Uterus (tissue), 4 donors: Measurements from ENCODE around the gene ZNF148. TPM values are rescaled to one million over a fixed set of nuclear protein-coding genes. Genes with fewer than 3 reads are reported as not detected.

Experiments
- DNase-seq, 2 donors: peaks; one replicate each; pipeline ENCODE4 v3.0.0-alpha.2; 2019 to 2020
- H3K27ac ChIP-seq, 2 donors: fragments of 200-600 bp; sonication (generic); 1 replicate in 1 of 2; 2 replicates in 1 of 2; pipeline ENCODE4 v1.5.1; 2016 to 2018
- H3K27me3 ChIP-seq, 2 donors: fragments of 200-600 bp; sonication (generic); one replicate each; pipeline ENCODE4 v1.5.1; 2018 to 2019; ENCODE audit warnings: control low read depth in 1 of 2
- H3K36me3 ChIP-seq, 2 donors: fragments of 200-600 bp; sonication (generic); one replicate each; pipeline ENCODE4 v1.5.1; 2019; ENCODE audit warnings: control low read depth in 1 of 2
- H3K4me1 ChIP-seq, 2 donors: fragments of 200-600 bp; sonication (generic); one replicate each; pipeline ENCODE4 v1.5.1; 2018 to 2019; ENCODE audit warnings: control low read depth in 1 of 2
- H3K4me3 ChIP-seq, 2 donors: fragments of 200-600 bp; sonication (generic); 1 replicate in 1 of 2; 2 replicates in 1 of 2; pipeline ENCODE4 v1.5.1; 2018 to 2019; ENCODE audit warnings: mild to moderate bottlenecking in 1 of 2
- H3K9me3 ChIP-seq, 2 donors: fragments of 200-600 bp; sonication (generic); one replicate each; pipeline ENCODE4 v1.5.1; 2019; ENCODE audit warnings: control low read depth in 1 of 2
- POLR2A ChIP-seq, 2 donors: fragments of 450-650 bp; IDR thresholded peaks; one replicate each; pipeline ENCODE4 v1.6.1; 2016; ENCODE audit warnings: antibody characterized with exemption in 2 of 2, mild to moderate bottlenecking in 1 of 2, moderate library complexity in 1 of 2
- intact Hi-C: fragments of 100-400 bp; cut with DNase I; formaldehyde crosslinking; loops from one replicate; pipeline ENCODE4 v1.15.1; 2023; ENCODE audit warnings: low total_unique reads
- total RNA-seq, 4 donors: library from RNA; depleted of rRNA in 3 of 4; stranded (reverse); fragments of >200 nt in 3 of 4; gene quantifications; one replicate each; pipeline versions ENCODE4 v1.1.0 to v1.2.4, GENCODE V29; 2014 to 2023
- TF ChIP-seq, protein P1 (sequence below), 4 experiments: fragments of 200-600 bp in 2 of 4; fragments of 450-650 bp in 2 of 4; sonication (generic) in 2 of 4; IDR thresholded peaks; one replicate each; pipeline ENCODE4 v1.5.1; 2016 to 2019; ENCODE audit warnings: antibody characterized with exemption in 4 of 4, mild to moderate bottlenecking in 2 of 4, moderate library complexity in 1 of 4
- donor health status: DM: yes; HTN: yes; CAD: no.

Gene ZNF148
- total RNA-seq, 4 donors from 2014 or later = 21.2 to 93.1 (median 53.0) TPM

DNA sequence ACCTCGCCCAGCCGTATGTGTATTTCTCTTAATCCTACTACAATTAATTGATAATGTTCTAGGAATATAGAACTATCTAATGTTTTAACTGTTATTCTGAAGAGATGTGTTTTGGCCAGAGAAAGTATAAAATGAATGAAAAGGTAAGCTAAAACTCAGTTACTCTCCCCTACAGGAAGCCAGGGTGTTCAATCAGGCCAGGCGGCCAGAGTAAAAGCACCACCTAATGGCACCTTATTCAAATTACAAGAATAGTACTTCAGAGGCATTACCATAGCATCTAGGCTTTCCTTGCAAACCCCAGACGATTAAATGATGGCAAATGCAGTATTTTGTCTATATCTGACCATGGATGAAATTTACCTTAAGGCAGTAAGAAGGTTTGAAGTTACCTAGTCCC, 172.9 kb downstream of the ZNF148 start:
- no peak overlapping the region for H3K4me3 ChIP-seq
- TF ChIP-seq POLR2A (IDR thresholded peaks at IDR 0.05) = no peak
- TF ChIP-seq, protein P1, sequence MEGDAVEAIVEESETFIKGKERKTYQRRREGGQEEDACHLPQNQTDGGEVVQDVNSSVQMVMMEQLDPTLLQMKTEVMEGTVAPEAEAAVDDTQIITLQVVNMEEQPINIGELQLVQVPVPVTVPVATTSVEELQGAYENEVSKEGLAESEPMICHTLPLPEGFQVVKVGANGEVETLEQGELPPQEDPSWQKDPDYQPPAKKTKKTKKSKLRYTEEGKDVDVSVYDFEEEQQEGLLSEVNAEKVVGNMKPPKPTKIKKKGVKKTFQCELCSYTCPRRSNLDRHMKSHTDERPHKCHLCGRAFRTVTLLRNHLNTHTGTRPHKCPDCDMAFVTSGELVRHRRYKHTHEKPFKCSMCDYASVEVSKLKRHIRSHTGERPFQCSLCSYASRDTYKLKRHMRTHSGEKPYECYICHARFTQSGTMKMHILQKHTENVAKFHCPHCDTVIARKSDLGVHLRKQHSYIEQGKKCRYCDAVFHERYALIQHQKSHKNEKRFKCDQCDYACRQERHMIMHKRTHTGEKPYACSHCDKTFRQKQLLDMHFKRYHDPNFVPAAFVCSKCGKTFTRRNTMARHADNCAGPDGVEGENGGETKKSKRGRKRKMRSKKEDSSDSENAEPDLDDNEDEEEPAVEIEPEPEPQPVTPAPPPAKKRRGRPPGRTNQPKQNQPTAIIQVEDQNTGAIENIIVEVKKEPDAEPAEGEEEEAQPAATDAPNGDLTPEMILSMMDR (IDR thresholded peaks at IDR 0.05) = no peak
- no peaks in the 10 kb centered on the region for H3K4me1 ChIP-seq
- H3K9me3 ChIP-seq = no peaks in the 10 kb centered on the region
- H3K27ac ChIP-seq = no peak overlapping the region
- intact Hi-C loops = no loop called here
- no peaks in the 10 kb centered on the region for H3K27me3 ChIP-seq
- DNase-seq = no peak
- H3K36me3 ChIP-seq = no peaks in the 10 kb centered on the region

DNA sequence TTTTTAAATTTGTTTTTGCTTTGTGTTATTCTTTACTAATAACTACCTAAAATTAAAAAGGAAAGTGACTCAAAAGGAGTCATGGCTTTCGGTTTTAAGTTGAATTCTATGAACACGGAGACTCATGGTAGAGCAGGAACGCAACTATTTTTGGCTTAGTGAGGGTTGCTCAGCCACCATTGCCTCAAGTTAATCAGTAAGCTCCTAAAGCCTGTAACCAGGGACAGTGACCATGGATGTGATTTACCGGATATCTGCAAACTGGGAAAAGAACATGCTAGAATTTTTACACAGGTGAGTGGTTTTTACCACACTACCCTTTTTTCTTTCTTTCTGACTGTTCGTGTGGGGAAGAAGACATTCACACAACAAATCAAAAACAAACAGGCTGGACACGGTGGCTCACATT, 174.4 kb downstream of the ZNF148 start:
- no peaks in the 10 kb centered on the region for H3K4me1 ChIP-seq
- no peak overlapping the region for H3K27ac ChIP-seq
- H3K9me3 ChIP-seq = no peaks in the 10 kb centered on the region
- TF ChIP-seq POLR2A (IDR thresholded peaks at IDR 0.05) = no peak
- TF ChIP-seq, protein P1 (IDR thresholded peaks at IDR 0.05) = no peak
- H3K27me3 ChIP-seq = no peaks in the 10 kb centered on the region
- H3K4me3 ChIP-seq = no peak overlapping the region
- DNase-seq = no peak
- intact Hi-C loops = no loop called here
- no peaks in the 10 kb centered on the region for H3K36me3 ChIP-seq

DNA sequence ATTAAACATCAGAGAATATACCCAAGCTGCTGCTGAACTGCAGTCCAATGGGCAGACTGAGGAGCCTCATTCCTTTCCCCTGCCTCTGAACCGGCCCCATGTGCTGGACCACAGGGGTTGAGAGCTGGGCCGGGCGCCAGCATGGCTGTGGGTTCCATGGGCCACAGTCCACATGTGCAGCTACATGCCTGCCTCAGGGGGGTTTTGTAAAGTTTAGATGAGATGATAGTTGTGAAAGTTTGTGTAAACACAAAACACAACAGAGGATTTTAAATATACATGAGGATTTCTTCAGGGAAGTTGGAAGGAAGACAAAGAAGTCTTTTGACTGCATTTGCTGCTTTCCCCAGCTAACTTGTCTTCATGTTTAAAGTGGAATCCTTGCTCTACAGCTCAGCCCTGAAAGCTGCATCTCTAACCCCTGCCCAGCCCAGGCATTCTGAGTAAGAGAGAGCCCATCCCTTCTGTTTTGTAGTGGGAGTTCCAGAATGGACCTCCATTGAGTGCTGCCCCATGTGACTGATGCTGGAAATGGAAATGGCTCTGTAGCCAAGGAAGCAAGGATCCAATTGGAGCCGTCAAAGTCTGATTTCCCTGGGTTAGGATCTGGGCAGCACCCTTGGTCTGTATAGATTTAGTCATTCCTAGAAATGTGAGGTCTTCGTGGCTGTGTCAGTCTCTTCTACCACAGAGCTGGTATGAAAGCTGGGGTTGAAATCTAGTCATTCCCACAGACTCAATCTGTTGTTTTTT, 180.1 kb downstream of the ZNF148 start:
- H3K4me3 ChIP-seq = no peak overlapping the region
- intact Hi-C loops = no loop called here
- H3K36me3 ChIP-seq = no peaks in the 10 kb centered on the region
- no peaks in the 10 kb centered on the region for H3K4me1 ChIP-seq
- H3K27me3 ChIP-seq = no peaks in the 10 kb centered on the region
- H3K27ac ChIP-seq = no peak overlapping the region
- no peak for DNase-seq
- H3K9me3 ChIP-seq = no peaks in the 10 kb centered on the region
- TF ChIP-seq, protein P1 (IDR thresholded peaks at IDR 0.05) = no peak
- TF ChIP-seq POLR2A (IDR thresholded peaks at IDR 0.05) = no peak

DNA sequence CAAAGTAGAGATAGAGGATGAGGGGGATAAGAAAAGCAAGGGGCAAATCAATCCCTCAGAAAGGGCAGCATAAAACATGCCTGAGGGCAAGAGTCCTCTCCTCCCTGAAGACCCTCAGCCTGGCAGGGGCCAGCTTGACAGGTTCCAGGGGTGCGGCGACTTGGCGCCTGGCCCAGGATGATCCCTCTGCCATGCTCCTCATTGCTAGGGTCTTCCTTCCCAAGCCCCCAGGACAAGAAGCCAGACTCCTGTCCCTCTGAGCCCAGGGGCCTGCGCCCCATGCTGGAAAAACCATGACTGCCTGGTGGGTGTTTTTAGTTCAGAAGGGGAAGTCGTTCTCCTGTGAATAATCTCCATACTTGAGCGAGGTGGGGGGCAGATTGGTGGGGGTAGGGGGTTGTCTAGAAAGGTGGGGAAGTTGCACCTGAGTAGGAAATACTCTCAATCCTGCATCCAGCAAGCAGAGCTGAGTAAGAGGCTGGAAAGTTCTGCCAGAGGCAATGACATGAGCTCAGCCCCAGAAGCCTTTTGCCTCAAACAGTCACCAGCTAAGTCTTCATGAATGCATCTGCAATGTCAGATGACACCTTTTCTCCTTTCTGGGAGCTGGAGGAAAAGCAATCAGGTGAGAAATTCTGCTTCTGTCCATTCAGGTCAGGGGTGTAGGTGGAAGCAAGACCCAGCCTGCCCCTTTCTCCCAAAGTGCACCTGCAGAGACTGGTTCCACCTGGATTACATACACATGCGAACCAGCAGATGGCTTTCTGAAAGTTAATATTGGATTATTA, 180.9 kb downstream of the ZNF148 start:
- intact Hi-C loops = no loop called here
- no peaks in the 10 kb centered on the region for H3K9me3 ChIP-seq
- no peak overlapping the region for H3K27ac ChIP-seq
- no peaks in the 10 kb centered on the region for H3K36me3 ChIP-seq
- no peak for TF ChIP-seq POLR2A (IDR thresholded peaks at IDR 0.05)
- no peak for DNase-seq
- H3K27me3 ChIP-seq = no peaks in the 10 kb centered on the region
- H3K4me3 ChIP-seq = no peak overlapping the region
- H3K4me1 ChIP-seq = no peaks in the 10 kb centered on the region

DNA sequence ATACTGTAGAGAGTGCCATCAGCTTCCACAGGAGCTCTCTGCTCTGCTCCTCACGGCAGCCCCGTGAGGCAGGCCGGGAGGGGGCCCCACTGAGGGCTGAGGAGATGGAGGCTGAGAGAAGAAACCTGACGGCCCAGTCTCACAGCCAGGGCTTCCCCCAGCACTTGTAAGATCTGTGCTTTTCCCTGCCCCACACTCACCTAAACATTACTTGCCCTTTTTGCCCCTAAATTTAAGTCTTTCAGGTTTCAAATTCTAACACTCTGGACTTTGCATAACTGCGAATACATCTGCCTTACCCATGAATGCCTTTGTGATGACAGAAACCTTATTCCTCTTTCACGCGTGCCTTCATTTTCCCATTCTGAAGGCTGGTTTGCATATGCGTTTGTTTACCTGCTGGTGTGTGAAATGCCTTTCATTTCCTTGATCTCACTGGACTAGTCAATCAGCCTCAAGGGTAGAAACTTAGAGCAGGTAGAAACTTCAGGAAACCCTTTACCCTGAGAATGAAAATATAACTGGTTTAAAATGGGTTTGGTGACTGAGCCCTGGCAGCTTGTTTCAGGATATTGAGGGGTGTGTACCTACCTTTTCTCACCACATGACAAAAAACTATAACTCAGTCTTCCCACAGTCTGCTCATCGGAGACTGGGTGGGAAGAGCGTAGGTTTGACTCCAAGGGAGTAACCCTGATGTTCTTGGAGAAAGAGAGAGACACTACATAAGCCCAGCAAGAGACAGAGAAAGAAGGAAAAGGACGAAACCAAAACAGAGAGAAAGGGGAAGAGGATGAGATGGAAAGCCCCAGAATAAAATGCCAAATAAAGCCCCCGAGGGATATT, 182.7 kb downstream of the ZNF148 start:
- H3K36me3 ChIP-seq = no peaks in the 10 kb centered on the region
- TF ChIP-seq POLR2A (IDR thresholded peaks at IDR 0.05) = no peak
- TF ChIP-seq, protein P1 (IDR thresholded peaks at IDR 0.05) = no peak
- intact Hi-C loops = no loop called here
- DNase-seq = no peak
- H3K9me3 ChIP-seq = no peaks in the 10 kb centered on the region
- H3K27ac ChIP-seq = no peak overlapping the region
- no peaks in the 10 kb centered on the region for H3K27me3 ChIP-seq
- H3K4me1 ChIP-seq = no peaks in the 10 kb centered on the region
- no peak overlapping the region for H3K4me3 ChIP-seq
